Suprapubic skin (tissue), 3 donors: ENCODE data around the gene MGAT1.

Experiments used
- POLR2A ChIP-seq, 2 donors: fragments of 450-650 bp; IDR thresholded peaks; one replicate each; pipeline ENCODE4 v1.6.1; 2017; ENCODE audit warnings: antibody characterized with exemption in 2 of 2, mild to moderate bottlenecking in 2 of 2, moderate library complexity in 2 of 2
- TF ChIP-seq, protein P1 (sequence below), 2 donors: fragments of 200-600 bp in 1 of 2; fragments of 450-650 bp in 1 of 2; sonication (generic) in 1 of 2; IDR thresholded peaks; one replicate each; pipeline ENCODE4 v1.5.1; 2016 to 2019; ENCODE audit warnings: antibody characterized with exemption in 2 of 2, mild to moderate bottlenecking in 1 of 2, moderate library complexity in 1 of 2

DNA sequence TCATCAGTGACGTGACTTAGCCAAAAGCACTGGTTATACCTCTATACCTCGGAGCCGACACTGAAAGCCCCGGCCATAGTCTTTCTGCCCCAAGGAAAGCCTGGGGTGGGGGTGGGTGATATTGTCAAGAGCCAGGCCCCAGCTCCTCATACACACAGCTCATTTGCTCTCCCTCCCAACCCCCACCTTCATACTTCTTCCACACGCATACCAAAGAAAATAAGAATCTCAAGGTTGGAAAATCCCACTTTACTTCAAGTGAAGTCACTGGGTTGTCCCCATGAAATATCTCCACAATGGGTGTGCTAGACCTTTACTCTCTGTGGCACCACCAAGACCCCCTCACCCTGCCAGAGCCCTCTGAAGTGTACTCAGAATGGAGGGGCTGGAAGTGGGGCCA is 27.1 kb upstream of the MGAT1 start:
- TF ChIP-seq, protein P1, sequence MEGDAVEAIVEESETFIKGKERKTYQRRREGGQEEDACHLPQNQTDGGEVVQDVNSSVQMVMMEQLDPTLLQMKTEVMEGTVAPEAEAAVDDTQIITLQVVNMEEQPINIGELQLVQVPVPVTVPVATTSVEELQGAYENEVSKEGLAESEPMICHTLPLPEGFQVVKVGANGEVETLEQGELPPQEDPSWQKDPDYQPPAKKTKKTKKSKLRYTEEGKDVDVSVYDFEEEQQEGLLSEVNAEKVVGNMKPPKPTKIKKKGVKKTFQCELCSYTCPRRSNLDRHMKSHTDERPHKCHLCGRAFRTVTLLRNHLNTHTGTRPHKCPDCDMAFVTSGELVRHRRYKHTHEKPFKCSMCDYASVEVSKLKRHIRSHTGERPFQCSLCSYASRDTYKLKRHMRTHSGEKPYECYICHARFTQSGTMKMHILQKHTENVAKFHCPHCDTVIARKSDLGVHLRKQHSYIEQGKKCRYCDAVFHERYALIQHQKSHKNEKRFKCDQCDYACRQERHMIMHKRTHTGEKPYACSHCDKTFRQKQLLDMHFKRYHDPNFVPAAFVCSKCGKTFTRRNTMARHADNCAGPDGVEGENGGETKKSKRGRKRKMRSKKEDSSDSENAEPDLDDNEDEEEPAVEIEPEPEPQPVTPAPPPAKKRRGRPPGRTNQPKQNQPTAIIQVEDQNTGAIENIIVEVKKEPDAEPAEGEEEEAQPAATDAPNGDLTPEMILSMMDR (IDR thresholded peaks at IDR 0.05) = no peak
- no peak for TF ChIP-seq POLR2A (IDR thresholded peaks at IDR 0.05)
